ENCODE results near the gene TFB1M.

DNA sequence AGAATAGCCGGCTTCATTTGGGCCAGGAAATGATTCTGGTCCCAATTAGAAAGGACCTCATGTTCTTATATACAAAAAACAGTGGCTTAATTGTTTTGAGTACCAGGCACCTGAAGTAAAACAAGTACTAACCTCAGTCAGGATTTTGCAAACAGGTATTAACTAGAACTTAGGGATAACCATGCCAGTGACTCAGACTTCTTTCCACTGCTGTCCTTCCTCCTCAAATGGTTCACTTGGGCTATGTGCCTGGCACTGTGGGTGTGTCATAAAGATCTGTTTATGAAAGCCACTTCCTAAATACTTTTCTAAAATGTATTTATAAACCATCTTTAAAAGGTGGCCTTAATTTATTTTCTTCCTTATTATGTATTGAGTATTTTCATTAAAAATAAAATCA is 39.8 kb downstream of the TFB1M start:
- TF ChIP-seq, protein P1, sequence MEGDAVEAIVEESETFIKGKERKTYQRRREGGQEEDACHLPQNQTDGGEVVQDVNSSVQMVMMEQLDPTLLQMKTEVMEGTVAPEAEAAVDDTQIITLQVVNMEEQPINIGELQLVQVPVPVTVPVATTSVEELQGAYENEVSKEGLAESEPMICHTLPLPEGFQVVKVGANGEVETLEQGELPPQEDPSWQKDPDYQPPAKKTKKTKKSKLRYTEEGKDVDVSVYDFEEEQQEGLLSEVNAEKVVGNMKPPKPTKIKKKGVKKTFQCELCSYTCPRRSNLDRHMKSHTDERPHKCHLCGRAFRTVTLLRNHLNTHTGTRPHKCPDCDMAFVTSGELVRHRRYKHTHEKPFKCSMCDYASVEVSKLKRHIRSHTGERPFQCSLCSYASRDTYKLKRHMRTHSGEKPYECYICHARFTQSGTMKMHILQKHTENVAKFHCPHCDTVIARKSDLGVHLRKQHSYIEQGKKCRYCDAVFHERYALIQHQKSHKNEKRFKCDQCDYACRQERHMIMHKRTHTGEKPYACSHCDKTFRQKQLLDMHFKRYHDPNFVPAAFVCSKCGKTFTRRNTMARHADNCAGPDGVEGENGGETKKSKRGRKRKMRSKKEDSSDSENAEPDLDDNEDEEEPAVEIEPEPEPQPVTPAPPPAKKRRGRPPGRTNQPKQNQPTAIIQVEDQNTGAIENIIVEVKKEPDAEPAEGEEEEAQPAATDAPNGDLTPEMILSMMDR (IDR thresholded peaks at IDR 0.05; ENCODE audit: poor library complexity) = no peak
- no peak for TF ChIP-seq EZH2 (IDR thresholded peaks at IDR 0.05; ENCODE audit: borderline replicate concordance)

All from hepatocyte (in vitro differentiated cells).